Mesodermal cell (in vitro differentiated cells): ENCODE results near the gene YES1.

ENCODE experiments used
- H3K27ac ChIP-seq: 2 replicates; pipeline ENCODE4 v1.7.0; 2013; ENCODE audit warnings: mild to moderate bottlenecking, low read depth, low read length, moderate library complexity; ENCODE audit not compliant: severe bottlenecking
- H3K36me3 ChIP-seq: 2 replicates; pipeline ENCODE4 v1.7.1; 2013; ENCODE audit warnings: mild to moderate bottlenecking, low read length, moderate library complexity; ENCODE audit not compliant: control insufficient read depth, insufficient read depth
- H3K4me1 ChIP-seq: one replicate; pipeline ENCODE4 v1.7.1; 2013; ENCODE audit warnings: mild to moderate bottlenecking, low read length; ENCODE audit not compliant: insufficient read depth, control insufficient read depth, poor library complexity, severe bottlenecking
- H3K4me3 ChIP-seq: 2 replicates; pipeline ENCODE4 v1.7.0; 2013; ENCODE audit warnings: low read length, control low read depth, mild to moderate bottlenecking; ENCODE audit not compliant: insufficient read depth, poor library complexity, severe bottlenecking; ENCODE audit errors: extremely low read depth
- H3K9me3 ChIP-seq: 2 replicates; pipeline ENCODE4 v1.7.1; 2013; ENCODE audit warnings: mild to moderate bottlenecking, low read length, moderate library complexity; ENCODE audit not compliant: control insufficient read depth
- WGBS, 2 experiments: methylation state at CpG; one replicate each; pipeline ENCODE4 v1.1.5; 2013; ENCODE audit warnings: missing lambda C conversion rate in 2 of 2; ENCODE audit not compliant: insufficient coverage in 2 of 2; 5-methylcytosine and 5-hydroxymethylcytosine counted together

Gene YES1

DNA sequence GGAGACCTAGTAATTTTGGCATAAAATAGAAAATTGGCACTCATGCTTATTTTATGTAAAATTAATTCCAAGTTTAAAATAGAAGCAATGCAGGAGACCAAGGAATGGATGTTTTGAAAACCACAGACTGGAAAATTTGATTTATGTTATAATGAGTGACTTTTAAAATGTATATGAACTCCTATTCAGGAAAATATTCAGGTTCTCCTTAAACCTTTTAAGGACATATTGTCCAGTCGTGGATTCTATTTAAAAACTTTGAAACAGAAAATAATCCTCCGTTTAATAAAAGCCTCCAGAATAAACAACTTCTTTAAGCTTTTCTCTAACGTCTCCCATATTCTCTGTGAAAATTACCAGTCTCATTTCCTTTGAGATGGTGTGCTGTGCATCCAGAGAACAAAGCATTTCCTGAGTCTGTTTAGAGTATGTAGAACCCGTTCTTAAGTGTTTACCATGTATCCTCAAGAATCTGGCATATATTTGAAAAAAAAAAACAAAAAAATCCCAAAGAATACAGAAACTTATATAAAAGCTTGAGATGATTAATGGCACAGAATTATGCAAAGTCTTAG lies 8.6 kb upstream of the YES1 start:
- Histone ChIP-seq H3K4me3 (no peak overlapping the region), H3K27ac (no peak overlapping the region), H3K9me3 (no peaks in the 10 kb centered on the region), H3K36me3 (no peaks in the 10 kb centered on the region), H3K4me1 (peaks cover 6% of the 10 kb centered on the region)
- 80 to 83% methylated on average over 1 of the region's 4 CpGs for WGBS, 2 experiments

DNA sequence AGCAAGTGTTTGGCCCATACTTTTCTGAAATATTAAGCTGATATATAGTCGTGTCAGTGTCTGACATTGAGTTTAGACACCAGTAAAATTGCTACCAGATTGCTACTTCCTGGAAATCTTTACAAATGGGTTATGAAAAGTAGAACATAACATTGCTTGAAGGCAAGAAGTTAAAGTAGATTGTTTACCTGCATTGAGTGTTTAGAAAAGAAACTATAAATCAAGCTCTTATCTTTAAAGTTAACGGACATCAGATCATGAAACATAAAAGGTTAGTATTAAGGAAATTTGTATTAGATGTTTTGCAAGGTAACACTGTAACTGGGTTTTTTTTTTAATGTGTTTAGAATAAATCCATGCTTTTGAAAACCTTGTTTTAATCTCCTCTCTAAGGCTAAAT lies 4.8 kb upstream of the YES1 start:
- no peaks in the 10 kb centered on the region for H3K36me3 ChIP-seq
- H3K4me1 ChIP-seq = peaks cover 6% of the 10 kb centered on the region
- peaks cover 5% of the 10 kb centered on the region for H3K9me3 ChIP-seq
- 83 to 86% methylated on average over 1 of the region's 2 CpGs for WGBS, 2 experiments
- H3K27ac ChIP-seq = no peak overlapping the region
- no peak overlapping the region for H3K4me3 ChIP-seq

DNA sequence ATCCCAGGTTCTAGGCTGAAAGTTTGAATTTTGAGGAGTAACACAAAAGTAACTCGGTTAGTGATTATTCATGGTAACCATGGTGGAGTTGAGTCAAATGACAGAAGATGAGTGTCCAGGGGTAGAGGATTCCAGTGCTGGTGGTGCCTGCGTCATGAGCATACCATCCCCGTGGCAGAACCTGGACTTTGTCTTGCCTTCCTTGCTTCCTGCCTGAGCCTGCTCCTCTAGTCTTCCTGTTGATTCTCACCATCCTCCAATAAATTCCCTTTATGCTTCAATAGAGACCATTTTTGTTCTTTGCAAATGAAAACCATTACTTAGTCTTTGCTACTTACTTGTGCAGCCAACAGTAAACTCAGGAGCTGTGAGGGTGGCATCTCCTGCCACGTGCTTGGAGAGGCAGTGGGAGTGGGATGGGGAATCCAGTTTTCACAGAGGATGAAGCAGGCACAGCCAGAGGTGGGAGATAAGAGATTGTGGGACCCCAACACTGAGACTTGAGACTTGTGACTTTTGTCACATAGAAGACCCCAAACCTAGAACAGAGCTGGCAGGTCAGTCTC lies 4.1 kb upstream of the YES1 start:
- peaks cover 6% of the 10 kb centered on the region for H3K4me1 ChIP-seq
- no peak overlapping the region for H3K27ac ChIP-seq
- H3K4me3 ChIP-seq = no peak overlapping the region
- 92 to 100% methylated on average over 3 to 4 of the region's 4 CpGs for WGBS, 2 experiments
- H3K36me3 ChIP-seq = no peaks in the 10 kb centered on the region
- H3K9me3 ChIP-seq = peaks cover 5% of the 10 kb centered on the region

DNA sequence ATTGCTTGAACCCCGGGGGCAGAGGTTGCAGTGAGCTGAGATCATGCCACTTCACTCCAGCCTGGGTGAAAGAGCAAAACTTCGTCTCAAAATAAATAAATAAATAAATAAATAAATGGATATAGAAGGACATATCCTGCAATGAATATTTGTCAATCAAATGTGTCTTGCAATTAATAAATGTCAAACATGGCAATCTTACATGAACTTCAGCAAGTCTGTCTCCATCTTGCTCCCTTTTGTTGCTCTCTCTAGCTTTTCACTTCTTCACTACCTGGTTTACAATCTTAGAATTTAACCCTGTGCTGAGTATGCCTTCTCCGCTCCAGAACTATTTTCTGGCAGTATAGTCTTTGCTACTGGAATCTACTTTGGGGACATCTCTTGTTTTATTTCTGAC lies 3.3 kb upstream of the YES1 start:
- 100% methylated on average over 1 of the region's 3 CpGs; no CpG with 5 or more reads in 1 of the 2 experiments for WGBS, 2 experiments
- Histone ChIP-seq H3K4me1 (no peaks in the 10 kb centered on the region), H3K36me3 (no peaks in the 10 kb centered on the region), H3K4me3 (no peak overlapping the region), H3K9me3 (peaks cover 5% of the 10 kb centered on the region), H3K27ac (no peak overlapping the region)

DNA sequence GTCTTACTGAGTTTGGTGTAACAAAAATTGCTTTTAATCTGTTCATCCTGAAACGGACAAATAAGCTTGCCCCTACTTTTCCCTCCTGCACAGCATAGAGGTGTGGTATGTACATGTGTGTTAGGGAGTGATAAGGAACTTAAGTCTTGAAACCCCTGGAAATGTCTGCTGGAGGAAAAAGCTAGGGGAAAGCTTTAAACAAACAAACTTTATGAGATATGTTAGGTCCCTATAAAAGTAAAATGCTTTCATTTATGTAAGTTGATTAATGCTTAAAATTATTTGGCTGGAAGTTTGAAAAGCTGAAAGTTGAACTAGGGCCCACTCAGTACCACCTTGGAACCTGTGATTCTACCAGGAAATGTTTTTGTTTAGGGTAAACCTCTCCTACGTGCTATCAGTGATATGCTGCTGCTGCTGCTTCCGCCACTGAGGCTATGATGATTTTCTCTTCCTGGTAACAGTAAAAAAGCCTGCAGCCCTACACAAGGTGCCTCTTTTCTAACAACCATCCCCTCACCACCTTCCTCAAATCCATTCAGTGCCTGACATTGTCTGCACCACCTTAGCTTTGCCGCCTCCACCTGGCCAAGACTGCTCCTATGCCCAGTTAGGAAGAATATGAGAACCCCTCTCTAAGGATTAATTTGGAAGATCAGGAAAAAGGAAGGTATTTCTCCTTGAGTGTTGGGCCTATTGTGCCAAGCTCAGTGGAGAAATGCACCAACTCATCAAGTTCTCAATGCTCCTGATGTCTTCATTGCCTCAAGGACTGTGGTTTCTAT lies 2.5 kb upstream of the YES1 start:
- Histone ChIP-seq H3K4me1 (no peaks in the 10 kb centered on the region), H3K36me3 (no peaks in the 10 kb centered on the region), H3K9me3 (peaks cover 5% of the 10 kb centered on the region), H3K4me3 (no peak overlapping the region), H3K27ac (no peak overlapping the region)
- WGBS, 2 experiments = 86 to 100% methylated on average over 2 to 3 of the region's 4 CpGs

DNA sequence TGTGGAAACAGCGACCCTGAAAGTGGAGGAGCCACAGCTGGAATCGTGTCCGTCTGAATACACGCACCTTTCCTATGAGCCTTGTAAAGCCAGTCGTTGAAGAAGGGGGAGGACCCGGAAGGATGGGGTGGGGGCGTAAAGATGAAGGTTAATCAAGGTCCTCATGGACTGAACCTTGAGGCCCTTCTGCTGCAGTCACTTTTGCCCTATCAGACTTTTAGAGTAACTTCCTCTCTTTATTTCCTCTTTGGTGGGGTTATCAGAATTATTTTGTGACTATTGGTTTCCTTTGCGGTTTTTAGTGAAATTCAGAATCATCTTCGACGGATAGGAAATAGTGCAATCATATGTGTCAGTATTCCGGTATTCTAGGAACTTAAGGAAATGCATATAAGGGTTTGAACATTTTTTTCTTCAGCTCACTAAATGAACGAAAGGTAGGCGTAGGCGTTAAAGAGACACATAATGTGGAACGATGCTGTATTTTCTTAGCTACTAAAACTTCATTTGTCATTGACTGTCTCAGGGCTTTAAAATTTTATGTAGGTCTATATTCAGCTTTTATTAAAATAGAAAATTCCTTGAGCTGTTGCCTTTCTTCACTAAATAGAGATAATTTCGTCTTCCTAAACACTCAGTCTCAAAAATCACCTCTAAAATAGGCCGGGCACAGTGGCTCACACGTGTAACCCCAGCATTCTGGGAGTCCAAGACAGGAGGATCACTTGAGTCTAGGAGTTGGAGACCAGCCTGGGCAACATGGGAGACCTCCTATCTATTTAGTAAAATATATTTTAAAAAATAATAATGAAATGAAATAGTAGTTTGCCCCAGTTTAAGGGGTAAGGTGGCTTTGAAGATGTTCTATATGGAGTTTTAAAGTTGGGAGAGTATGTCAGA lies 1.4 kb upstream of the YES1 start:
- peak overlapping the region; percentile 96 for H3K27ac ChIP-seq
- H3K4me3 ChIP-seq = peak overlapping the region; percentile 92
- H3K36me3 ChIP-seq = no peaks in the 10 kb centered on the region
- 64 to 70% methylated on average over 11 to 12 of the region's 18 CpGs for WGBS, 2 experiments
- peaks cover 5% of the 10 kb centered on the region for H3K9me3 ChIP-seq
- H3K4me1 ChIP-seq = peaks cover under 1% of the 10 kb centered on the region

DNA sequence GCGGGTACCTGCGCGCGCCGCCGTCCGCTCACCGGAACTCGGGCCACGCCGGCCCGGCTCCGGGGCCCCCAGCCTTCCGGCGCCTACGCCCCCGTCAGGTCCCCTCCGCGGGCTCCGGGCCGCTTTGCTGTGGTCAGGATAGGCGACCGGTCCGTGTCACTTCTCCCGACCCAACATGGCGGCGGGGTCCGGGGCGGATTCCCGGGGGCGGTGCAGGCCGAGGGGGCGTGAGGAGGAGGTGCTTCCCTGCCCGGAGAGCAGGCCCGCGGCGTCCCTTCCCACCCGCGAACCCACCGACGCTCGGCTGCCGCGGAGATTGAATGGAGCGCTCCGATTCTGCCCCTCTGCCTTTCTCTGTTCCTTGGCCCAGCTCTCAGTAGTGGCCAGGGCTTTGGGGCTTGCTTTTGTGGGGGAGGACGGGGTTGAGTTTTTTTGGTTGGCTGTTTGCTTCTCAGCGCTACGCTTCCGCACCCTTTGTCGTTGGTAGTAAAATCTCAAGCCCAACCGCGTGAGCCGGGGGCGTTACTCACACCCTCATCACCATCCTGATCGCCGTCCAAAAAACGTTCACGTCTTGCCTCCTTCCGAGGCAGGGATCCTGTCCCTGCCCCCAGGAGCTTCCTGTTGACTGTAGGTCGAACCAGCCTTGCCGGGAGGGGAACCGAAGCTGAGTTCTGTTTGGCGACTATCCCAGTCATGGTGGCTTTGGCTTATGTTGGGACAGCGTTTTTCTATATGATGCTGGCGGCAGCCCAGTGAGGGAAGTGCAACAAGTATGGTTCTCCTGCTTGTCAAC lies 532 bp upstream of the YES1 start:
- 2 to 4% methylated on average over 37 to 44 of the region's 66 CpGs for WGBS, 2 experiments
- Histone ChIP-seq H3K4me3 (peak overlapping the region; percentile 92), H3K36me3 (no peaks in the 10 kb centered on the region), H3K27ac (peak overlapping the region; percentile 96), H3K4me1 (peaks cover 4% of the 10 kb centered on the region), H3K9me3 (peaks cover 5% of the 10 kb centered on the region)

DNA sequence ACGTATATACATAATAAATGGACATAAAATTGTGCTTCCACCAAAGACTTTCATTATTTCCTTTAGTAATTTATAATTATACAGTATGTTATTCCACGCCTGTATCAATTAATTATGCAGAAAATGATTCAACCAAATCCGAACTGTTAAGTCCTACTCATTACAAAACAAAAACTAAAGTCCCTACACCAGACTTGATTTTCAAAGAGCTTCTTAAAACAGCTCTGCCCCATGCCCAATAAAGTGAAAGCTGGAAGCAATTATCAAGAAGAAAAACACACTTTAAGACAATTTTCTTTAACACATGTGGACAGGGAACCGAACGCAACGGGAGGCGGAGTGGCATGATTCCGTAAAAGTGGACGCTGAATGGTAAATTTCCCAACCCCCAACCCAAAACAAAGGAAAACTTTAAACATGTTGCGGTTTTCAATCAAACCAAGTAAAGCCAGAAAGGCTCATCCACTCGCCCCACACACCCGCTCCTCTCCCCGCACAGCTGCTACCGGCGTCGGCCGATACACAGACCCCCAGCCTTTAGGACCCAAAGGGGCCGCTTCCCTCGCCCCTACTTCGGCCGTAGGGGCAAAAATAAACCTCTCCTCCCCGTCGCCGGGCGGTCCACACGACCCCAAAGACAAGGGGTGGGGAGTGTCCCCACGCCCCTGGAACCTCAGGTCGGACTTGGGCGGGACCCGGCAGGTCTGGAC lies 705 bp downstream of the YES1 start:
- Histone ChIP-seq H3K4me3 (peak overlapping the region; percentile 92), H3K4me1 (peaks cover 4% of the 10 kb centered on the region), H3K36me3 (no peaks in the 10 kb centered on the region), H3K27ac (peak overlapping the region; percentile 96), H3K9me3 (peaks cover 5% of the 10 kb centered on the region)
- WGBS, 2 experiments = 0% methylated on average over 13 to 23 of the region's 30 CpGs

DNA sequence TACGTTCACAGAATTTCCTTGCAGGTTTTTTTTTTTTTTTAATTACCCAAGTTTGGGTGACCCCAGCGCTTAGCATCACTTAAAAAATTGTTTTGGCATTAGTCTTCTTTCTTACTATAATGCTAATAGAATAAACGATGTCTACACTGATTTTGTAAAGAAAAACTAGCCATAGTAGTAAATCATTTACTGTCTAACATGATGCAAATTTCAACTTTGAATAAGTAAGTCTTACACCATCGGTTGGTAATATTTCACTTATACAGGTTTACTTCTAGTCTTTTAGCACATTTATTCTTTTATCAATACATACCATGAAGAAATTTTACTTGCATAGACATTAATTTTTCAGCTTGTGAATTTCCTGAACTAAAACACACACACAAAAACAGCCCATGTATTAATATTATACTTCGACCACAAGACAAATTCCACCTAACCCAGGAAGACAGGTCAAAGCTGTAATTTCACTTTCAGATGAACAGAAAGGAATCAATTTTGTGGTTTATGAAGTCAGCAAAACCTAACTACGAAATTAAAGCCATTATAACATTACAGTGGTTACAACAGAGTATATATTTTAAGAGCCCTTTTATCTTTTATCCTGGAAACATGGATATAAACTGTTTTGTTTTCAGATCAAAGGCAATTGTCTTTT lies 1.9 kb downstream of the YES1 start:
- peaks cover 5% of the 10 kb centered on the region for H3K9me3 ChIP-seq

More for the DNA sequence above, 1.9 kb downstream of the YES1 start:
- Histone ChIP-seq H3K4me3 (peak overlapping the region; percentile 92), H3K36me3 (no peaks in the 10 kb centered on the region), H3K27ac (no peak overlapping the region), H3K4me1 (peaks cover 10% of the 10 kb centered on the region)
- WGBS, 2 experiments = 67 to 78% methylated on average over 1 of the region's 6 CpGs
